Measurements from ENCODE around the gene SLC2A4RG. TPM values are rescaled to one million over a fixed set of nuclear protein-coding genes. Genes with fewer than 3 reads are reported as not detected.
A peak's percentile ranks its signal among the peaks of the same experiment; 100 is the strongest.

Gene SLC2A4RG
- total RNA-seq, 1 experiment from 2014 or later: 121 TPM

DNA sequence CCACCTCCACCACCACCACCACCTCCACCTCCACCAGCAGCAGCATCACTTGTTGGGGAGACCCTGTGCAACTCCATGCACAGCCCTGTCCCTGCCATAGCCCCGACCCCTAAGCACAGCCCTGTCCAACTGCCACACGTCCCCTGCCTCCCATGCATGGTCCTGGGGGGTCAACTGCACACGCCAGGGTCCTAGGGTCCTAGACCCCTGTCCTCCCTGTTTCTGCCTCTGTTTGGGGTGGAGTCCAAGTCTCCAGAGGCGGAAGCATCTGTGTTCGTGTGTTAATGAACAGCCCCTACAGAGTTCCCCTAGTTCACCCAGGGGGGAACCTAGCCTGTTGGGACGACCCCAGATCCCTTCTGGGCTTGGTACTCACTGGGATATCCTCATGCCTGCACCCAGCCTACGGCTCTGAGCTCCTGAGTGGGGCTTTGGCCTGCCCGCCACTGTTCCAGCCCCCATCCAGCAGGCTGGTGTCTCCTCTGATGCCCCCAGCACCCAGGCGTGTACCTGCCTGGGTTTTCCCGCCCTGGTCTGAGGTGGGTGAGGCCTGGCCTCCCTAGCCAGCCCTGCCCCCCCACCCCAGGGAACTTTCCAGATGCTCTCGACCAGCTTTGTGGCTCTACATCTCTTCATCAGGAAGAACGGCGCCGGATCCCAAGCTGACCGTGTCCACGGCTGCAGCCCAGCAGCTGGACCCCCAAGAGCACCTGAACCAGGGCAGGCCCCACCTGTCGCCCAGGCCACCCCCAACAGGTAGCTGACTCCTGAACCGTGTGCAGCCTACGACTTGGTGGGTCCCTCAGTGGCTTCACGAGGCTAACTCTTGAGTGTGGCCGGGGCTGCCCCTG lies 45.6 kb upstream of the SLC2A4RG start:
- H3K27ac ChIP-seq (ENCODE audit: low read depth, low read length): peak overlapping the region; percentile 24; the same call in 1 of the 2 replicates
- intact Hi-C loops (cut with micrococcal nuclease): no loop called here
- POLR2A ChIA-PET: no interaction called here

More for the DNA sequence above, 45.6 kb upstream of the SLC2A4RG start:
- Histone ChIP-seq H3K9me3 (ENCODE audit: control insufficient read depth in 1 of 2, insufficient read depth in 1 of 2, low read depth in 1 of 2, low read length in 2 of 2) (no peaks in the 10 kb centered on the region), H3K9ac (ENCODE audit: low read length) (no peak overlapping the region), H3K4me2 (ENCODE audit: low read length) (no peak overlapping the region), H2AFZ (ENCODE audit: low read depth, low read length, poor library complexity, severe bottlenecking) (no peak overlapping the region), H4K20me1 (ENCODE audit: insufficient read depth) (no peaks in the 10 kb centered on the region), H3K79me2 (ENCODE audit: insufficient read depth, low read length) (peaks cover 10% of the 10 kb centered on the region; the same call in 1 of the 2 replicates), H3K36me3 (ENCODE audit: control insufficient read depth in 1 of 2, insufficient read depth in 2 of 2, low read length in 2 of 2) (peaks cover 0 to 8% of the 10 kb centered on the region in 2 experiments; a peak in 1 of 4 replicates), H3K9me2 (ENCODE audit: insufficient read depth) (no peaks in the 10 kb centered on the region), H3K4me3 (replicated peaks in 1 of 2; ENCODE audit: low read depth in 1 of 2, low read length in 2 of 2) (no peak overlapping the region), H3K4me1 (ENCODE audit: control insufficient read depth in 1 of 2, insufficient read depth in 2 of 2, low read length in 2 of 2) (peaks cover 35 to 65% of the 10 kb centered on the region in 2 experiments), H3K27me3 (ENCODE audit: insufficient read depth, low read length) (no peaks in the 10 kb centered on the region)
- TF ChIP-seq POLR2AphosphoS5 (IDR thresholded peaks at IDR 0.05; ENCODE audit: low read depth, low read length) (no peak), EZH2phosphoT487 (IDR thresholded peaks at IDR 0.05; ENCODE audit: borderline replicate concordance) (no peak)
- TF ChIP-seq, protein P1, sequence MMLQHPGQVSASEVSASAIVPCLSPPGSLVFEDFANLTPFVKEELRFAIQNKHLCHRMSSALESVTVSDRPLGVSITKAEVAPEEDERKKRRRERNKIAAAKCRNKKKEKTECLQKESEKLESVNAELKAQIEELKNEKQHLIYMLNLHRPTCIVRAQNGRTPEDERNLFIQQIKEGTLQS (IDR thresholded peaks at IDR 0.05): no peak
- TF ChIP-seq, protein P2, sequence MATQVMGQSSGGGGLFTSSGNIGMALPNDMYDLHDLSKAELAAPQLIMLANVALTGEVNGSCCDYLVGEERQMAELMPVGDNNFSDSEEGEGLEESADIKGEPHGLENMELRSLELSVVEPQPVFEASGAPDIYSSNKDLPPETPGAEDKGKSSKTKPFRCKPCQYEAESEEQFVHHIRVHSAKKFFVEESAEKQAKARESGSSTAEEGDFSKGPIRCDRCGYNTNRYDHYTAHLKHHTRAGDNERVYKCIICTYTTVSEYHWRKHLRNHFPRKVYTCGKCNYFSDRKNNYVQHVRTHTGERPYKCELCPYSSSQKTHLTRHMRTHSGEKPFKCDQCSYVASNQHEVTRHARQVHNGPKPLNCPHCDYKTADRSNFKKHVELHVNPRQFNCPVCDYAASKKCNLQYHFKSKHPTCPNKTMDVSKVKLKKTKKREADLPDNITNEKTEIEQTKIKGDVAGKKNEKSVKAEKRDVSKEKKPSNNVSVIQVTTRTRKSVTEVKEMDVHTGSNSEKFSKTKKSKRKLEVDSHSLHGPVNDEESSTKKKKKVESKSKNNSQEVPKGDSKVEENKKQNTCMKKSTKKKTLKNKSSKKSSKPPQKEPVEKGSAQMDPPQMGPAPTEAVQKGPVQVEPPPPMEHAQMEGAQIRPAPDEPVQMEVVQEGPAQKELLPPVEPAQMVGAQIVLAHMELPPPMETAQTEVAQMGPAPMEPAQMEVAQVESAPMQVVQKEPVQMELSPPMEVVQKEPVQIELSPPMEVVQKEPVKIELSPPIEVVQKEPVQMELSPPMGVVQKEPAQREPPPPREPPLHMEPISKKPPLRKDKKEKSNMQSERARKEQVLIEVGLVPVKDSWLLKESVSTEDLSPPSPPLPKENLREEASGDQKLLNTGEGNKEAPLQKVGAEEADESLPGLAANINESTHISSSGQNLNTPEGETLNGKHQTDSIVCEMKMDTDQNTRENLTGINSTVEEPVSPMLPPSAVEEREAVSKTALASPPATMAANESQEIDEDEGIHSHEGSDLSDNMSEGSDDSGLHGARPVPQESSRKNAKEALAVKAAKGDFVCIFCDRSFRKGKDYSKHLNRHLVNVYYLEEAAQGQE (IDR thresholded peaks at IDR 0.05; ENCODE audit: low read depth): no peak
- ChIA-PET CTCF (no interaction called here), RAD21 (ENCODE audit: low non-redundant PET in 1 of 2, low total read pairs in 2 of 2, uncharacterized antibody in 2 of 2, unreplicated experiment in 2 of 2) (no interaction called here)
- no TSS peak for BruUV-seq (replicated peaks)
- DNase-seq (ENCODE audit: low read depth, low spot score) (no peak), ATAC-seq (no peak)

Measured in HCT116 (cell line).